LHCN-M2 (cell line): ENCODE results near the gene DHX30. TPM values are rescaled to one million over a fixed set of nuclear protein-coding genes. Genes with fewer than 3 reads are reported as not detected.

Experiments
- DNase-seq: peaks from one replicate; pipeline ENCODE4 v3.0.0-alpha.2; 2012; ENCODE audit warnings: low read depth
- total RNA-seq: library from RNA; depleted of rRNA; stranded (reverse); fragments of >200 nt; gene quantifications from 2 replicates; pipeline ENCODE4 v1.2.3, GENCODE V29; 2014

The DHX30 gene
- total RNA-seq, 1 experiment from 2014 or later: 96.3 TPM

GRCh38 chr3:47851888-47852603 is 49.1 kb downstream of the DHX30 start:
- DNase-seq: no peak

GRCh38 chr3:47852604-47853602 is 50.0 kb downstream of the DHX30 start:
- DNase-seq: no peak

- no peak for DNase-seq
These were observed 51.3 kb downstream of the DHX30 start for GRCh38 chr3:47854267-47854666.

- no peak for DNase-seq
These were observed 52.0 kb downstream of the DHX30 start for GRCh38 chr3:47854720-47855455.

- DNase-seq: no peak
These were observed 52.8 kb downstream of the DHX30 start for GRCh38 chr3:47855461-47856383.

- no peak for DNase-seq
These were observed 53.7 kb downstream of the DHX30 start for GRCh38 chr3:47856669-47857068.

- no peak for DNase-seq
These were observed 54.2 kb downstream of the DHX30 start for GRCh38 chr3:47857151-47857550.

GRCh38 chr3:47859956-47860605 is 57.1 kb downstream of the DHX30 start:
- DNase-seq: no peak

- no peak for DNase-seq
These were observed 60.6 kb downstream of the DHX30 start for GRCh38 chr3:47863391-47864128.

- DNase-seq: peak; percentile 43
These were observed 62.3 kb downstream of the DHX30 start for GRCh38 chr3:47865192-47865591.

GRCh38 chr3:47867451-47868044 is 64.6 kb downstream of the DHX30 start:
- no peak for DNase-seq

GRCh38 chr3:47868306-47868705 is 65.4 kb downstream of the DHX30 start:
- DNase-seq: no peak

- DNase-seq: no peak
These were observed 67.2 kb downstream of the DHX30 start for GRCh38 chr3:47870156-47870555.

- DNase-seq: no peak
These were observed 67.8 kb downstream of the DHX30 start for GRCh38 chr3:47870702-47871260.

- no peak for DNase-seq
These were observed 68.5 kb downstream of the DHX30 start for GRCh38 chr3:47871389-47871788.

- DNase-seq: no peak
These were observed 70.0 kb downstream of the DHX30 start for GRCh38 chr3:47872916-47873315.

GRCh38 chr3:47874438-47874837 is 71.5 kb downstream of the DHX30 start:
- DNase-seq: no peak

GRCh38 chr3:47874913-47875312 is 72.0 kb downstream of the DHX30 start:
- DNase-seq: no peak

- DNase-seq: peak; percentile 20
These were observed 74.4 kb downstream of the DHX30 start for GRCh38 chr3:47877290-47877689.
